DND-41 (cell line): ENCODE measurements around the gene DDX56.

ENCODE experiments used
- EZH2 ChIP-seq: IDR thresholded peaks from 3 replicates; pipeline ENCODE4 v1.6.1; 2012; ENCODE audit warnings: borderline replicate concordance, low read depth, mild to moderate bottlenecking, moderate library complexity, low read length, inconsistent platforms; ENCODE audit not compliant: severe bottlenecking
- TF ChIP-seq, protein P1 (sequence below): IDR thresholded peaks from 2 replicates; pipeline ENCODE4 v1.5.1; 2012; ENCODE audit warnings: borderline replicate concordance, low read length, moderate library complexity, mild to moderate bottlenecking; ENCODE audit not compliant: poor library complexity, severe bottlenecking; ENCODE audit errors: extremely low read depth

DNA sequence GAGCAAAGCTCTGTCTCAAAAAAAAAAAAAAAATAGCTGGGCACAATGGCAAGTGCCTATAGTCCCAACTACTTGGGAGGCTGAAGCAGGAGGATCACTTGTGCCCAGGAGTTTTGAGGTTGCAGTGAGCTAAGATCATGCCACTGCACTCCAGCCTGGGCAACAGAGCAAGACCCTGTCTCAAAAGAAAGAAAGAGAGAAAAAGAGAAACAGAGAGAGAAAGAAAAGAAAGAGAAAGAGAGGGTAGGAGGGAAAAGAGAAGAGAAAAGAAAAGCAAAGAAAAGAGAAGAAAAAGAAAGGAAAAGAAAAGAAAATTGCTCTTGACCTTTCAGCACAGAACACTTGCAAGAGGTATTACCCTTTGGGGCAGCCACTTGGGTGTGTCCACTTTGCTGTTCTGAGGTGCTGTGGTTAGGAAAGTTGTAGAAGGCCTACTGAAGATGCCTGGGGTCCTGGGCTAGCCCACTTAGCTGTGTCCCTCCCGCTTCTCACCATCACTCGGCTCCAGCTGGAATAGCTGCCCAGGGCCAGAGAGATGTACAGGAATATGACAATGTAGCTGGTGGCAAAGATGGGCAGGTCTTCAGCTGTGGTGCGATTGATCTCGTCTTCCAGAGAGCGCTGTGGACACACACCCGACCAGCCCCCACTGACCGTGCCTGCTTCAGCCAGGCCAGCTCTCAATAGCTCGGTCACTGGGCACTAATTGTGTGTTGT is 38.2 kb downstream of the DDX56 start:
- TF ChIP-seq, protein P1, sequence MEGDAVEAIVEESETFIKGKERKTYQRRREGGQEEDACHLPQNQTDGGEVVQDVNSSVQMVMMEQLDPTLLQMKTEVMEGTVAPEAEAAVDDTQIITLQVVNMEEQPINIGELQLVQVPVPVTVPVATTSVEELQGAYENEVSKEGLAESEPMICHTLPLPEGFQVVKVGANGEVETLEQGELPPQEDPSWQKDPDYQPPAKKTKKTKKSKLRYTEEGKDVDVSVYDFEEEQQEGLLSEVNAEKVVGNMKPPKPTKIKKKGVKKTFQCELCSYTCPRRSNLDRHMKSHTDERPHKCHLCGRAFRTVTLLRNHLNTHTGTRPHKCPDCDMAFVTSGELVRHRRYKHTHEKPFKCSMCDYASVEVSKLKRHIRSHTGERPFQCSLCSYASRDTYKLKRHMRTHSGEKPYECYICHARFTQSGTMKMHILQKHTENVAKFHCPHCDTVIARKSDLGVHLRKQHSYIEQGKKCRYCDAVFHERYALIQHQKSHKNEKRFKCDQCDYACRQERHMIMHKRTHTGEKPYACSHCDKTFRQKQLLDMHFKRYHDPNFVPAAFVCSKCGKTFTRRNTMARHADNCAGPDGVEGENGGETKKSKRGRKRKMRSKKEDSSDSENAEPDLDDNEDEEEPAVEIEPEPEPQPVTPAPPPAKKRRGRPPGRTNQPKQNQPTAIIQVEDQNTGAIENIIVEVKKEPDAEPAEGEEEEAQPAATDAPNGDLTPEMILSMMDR = no peak
- no peak for TF ChIP-seq EZH2
